Adrenal gland (tissue), 5 donors: ENCODE data around the gene CPEB1.

Experiments
- CTCF ChIP-seq, 6 experiments: fragments of 450-650 bp in 4 of 6; fragments of 200-600 bp in 2 of 6; sonication (generic) in 1 of 6; IDR thresholded peaks; 1 replicate in 5 of 6; 2 replicates in 1 of 6; pipeline versions ENCODE4 v1.5.1 to v1.8.0; 2016 to 2021; ENCODE audit warnings: antibody characterized with exemption in 6 of 6, mild to moderate bottlenecking in 2 of 6, moderate library complexity in 1 of 6
- POLR2A ChIP-seq, 2 donors: fragments of 450-650 bp; IDR thresholded peaks; one replicate each; pipeline ENCODE4 v1.6.1; 2017; ENCODE audit warnings: antibody characterized with exemption in 2 of 2, mild to moderate bottlenecking in 2 of 2, moderate library complexity in 1 of 2
- donor health status: DM: no; HTN: no; CAD: no.

GRCh38 chr15:82570721-82571508 lies 76.2 kb downstream of the CPEB1 start:
- no peak for TF ChIP-seq CTCF (IDR thresholded peaks at IDR 0.05)
- no peak for TF ChIP-seq POLR2A (IDR thresholded peaks at IDR 0.05)
